ENCODE results near the gene PRR19.

PRR19 gene

GRCh38 chr19:42285988-42286348, 16.0 kb upstream of the PRR19 start:
- Histone ChIP-seq H3K9ac (ENCODE audit: insufficient read length, low read depth) (peak overlapping the region; percentile 32), H3K4me3 (ENCODE audit: insufficient read length, low read depth) (no peak overlapping the region), H3K4me1 (ENCODE audit: insufficient read depth, insufficient read length) (peaks cover 31% of the 10 kb centered on the region), H3K9me3 (ENCODE audit: insufficient read depth, low read length) (no peaks in the 10 kb centered on the region), H3K27me3 (ENCODE audit: insufficient read depth, insufficient read length) (no peaks in the 10 kb centered on the region), H3K36me3 (ENCODE audit: insufficient read depth, insufficient read length, low read length) (peaks cover 53% of the 10 kb centered on the region)
- no peak for TF ChIP-seq SUZ12 (IDR thresholded peaks at IDR 0.05; ENCODE audit: extremely low read depth, insufficient read depth, insufficient read length)
- no peak for TF ChIP-seq YY1 (IDR thresholded peaks at IDR 0.05; ENCODE audit: insufficient read depth, insufficient read length)
- TF ChIP-seq ZNF274 (IDR thresholded peaks at IDR 0.05; ENCODE audit: low read depth, low read length): no peak
- DNase-seq (ENCODE audit: low read depth, low spot score): no peak

GRCh38 chr19:42286349-42287016, 15.4 kb upstream of the PRR19 start:
- H3K9ac ChIP-seq (ENCODE audit: insufficient read length, low read depth): peak overlapping the region; percentile 32
- H3K27me3 ChIP-seq (ENCODE audit: insufficient read depth, insufficient read length): no peaks in the 10 kb centered on the region
- peaks cover 58% of the 10 kb centered on the region for H3K36me3 ChIP-seq (ENCODE audit: insufficient read depth, insufficient read length, low read length)
- no peak overlapping the region for H3K4me3 ChIP-seq (ENCODE audit: insufficient read length, low read depth)
- no peaks in the 10 kb centered on the region for H3K9me3 ChIP-seq (ENCODE audit: insufficient read depth, low read length)
- TF ChIP-seq SUZ12 (IDR thresholded peaks at IDR 0.05; ENCODE audit: extremely low read depth, insufficient read depth, insufficient read length): no peak
- TF ChIP-seq YY1 (IDR thresholded peaks at IDR 0.05; ENCODE audit: insufficient read depth, insufficient read length): no peak
- TF ChIP-seq ZNF274 (IDR thresholded peaks at IDR 0.05; ENCODE audit: low read depth, low read length): no peak
- no peak for DNase-seq (ENCODE audit: low read depth, low spot score)
- peaks cover 33% of the 10 kb centered on the region for H3K4me1 ChIP-seq (ENCODE audit: insufficient read depth, insufficient read length)

- DNase-seq (ENCODE audit: low read depth, low spot score): no peak
- Histone ChIP-seq H3K4me1 (ENCODE audit: insufficient read depth, insufficient read length) (peaks cover 32% of the 10 kb centered on the region), H3K9ac (ENCODE audit: insufficient read length, low read depth) (peak overlapping the region; percentile 21), H3K27me3 (ENCODE audit: insufficient read depth, insufficient read length) (no peaks in the 10 kb centered on the region), H3K36me3 (ENCODE audit: insufficient read depth, insufficient read length, low read length) (peaks cover 65% of the 10 kb centered on the region), H3K4me3 (ENCODE audit: insufficient read length, low read depth) (no peak overlapping the region), H3K9me3 (ENCODE audit: insufficient read depth, low read length) (no peaks in the 10 kb centered on the region)
- TF ChIP-seq YY1 (IDR thresholded peaks at IDR 0.05; ENCODE audit: insufficient read depth, insufficient read length) (no peak), ZNF274 (IDR thresholded peaks at IDR 0.05; ENCODE audit: low read depth, low read length) (no peak), SUZ12 (IDR thresholded peaks at IDR 0.05; ENCODE audit: extremely low read depth, insufficient read depth, insufficient read length) (no peak)
Observed at GRCh38 chr19:42287017-42287826, 14.7 kb upstream of the PRR19 start.

- Histone ChIP-seq H3K27me3 (ENCODE audit: insufficient read depth, insufficient read length) (no peaks in the 10 kb centered on the region), H3K9me3 (ENCODE audit: insufficient read depth, low read length) (no peaks in the 10 kb centered on the region), H3K9ac (ENCODE audit: insufficient read length, low read depth) (no peak overlapping the region), H3K4me1 (ENCODE audit: insufficient read depth, insufficient read length) (peaks cover 29% of the 10 kb centered on the region), H3K4me3 (ENCODE audit: insufficient read length, low read depth) (no peak overlapping the region), H3K36me3 (ENCODE audit: insufficient read depth, insufficient read length, low read length) (peaks cover 71% of the 10 kb centered on the region)
- no peak for DNase-seq (ENCODE audit: low read depth, low spot score)
- TF ChIP-seq ZNF274 (IDR thresholded peaks at IDR 0.05; ENCODE audit: low read depth, low read length): no peak
- no peak for TF ChIP-seq YY1 (IDR thresholded peaks at IDR 0.05; ENCODE audit: insufficient read depth, insufficient read length)
- TF ChIP-seq SUZ12 (IDR thresholded peaks at IDR 0.05; ENCODE audit: extremely low read depth, insufficient read depth, insufficient read length): no peak
Observed at GRCh38 chr19:42287827-42288107, 14.2 kb upstream of the PRR19 start.

- no peak for TF ChIP-seq ZNF274 (IDR thresholded peaks at IDR 0.05; ENCODE audit: low read depth, low read length)
- peaks cover 77% of the 10 kb centered on the region for H3K36me3 ChIP-seq (ENCODE audit: insufficient read depth, insufficient read length, low read length)
- DNase-seq (ENCODE audit: low read depth, low spot score): no peak
Observed at GRCh38 chr19:42288387-42288786, 13.5 kb upstream of the PRR19 start.

GRCh38 chr19:42288881-42289555, 12.9 kb upstream of the PRR19 start:
- no peaks in the 10 kb centered on the region for H3K27me3 ChIP-seq (ENCODE audit: insufficient read depth, insufficient read length)
- TF ChIP-seq ZNF274 (IDR thresholded peaks at IDR 0.05; ENCODE audit: low read depth, low read length) (no peak), SUZ12 (IDR thresholded peaks at IDR 0.05; ENCODE audit: extremely low read depth, insufficient read depth, insufficient read length) (no peak), YY1 (IDR thresholded peaks at IDR 0.05; ENCODE audit: insufficient read depth, insufficient read length) (no peak)
- DNase-seq (ENCODE audit: low read depth, low spot score): no peak
- H3K4me1 ChIP-seq (ENCODE audit: insufficient read depth, insufficient read length): peaks cover 22% of the 10 kb centered on the region
- H3K36me3 ChIP-seq (ENCODE audit: insufficient read depth, insufficient read length, low read length): peaks cover 83% of the 10 kb centered on the region
- no peak overlapping the region for H3K9ac ChIP-seq (ENCODE audit: insufficient read length, low read depth)
- no peak overlapping the region for H3K4me3 ChIP-seq (ENCODE audit: insufficient read length, low read depth)
- H3K9me3 ChIP-seq (ENCODE audit: insufficient read depth, low read length): no peaks in the 10 kb centered on the region

More at GRCh38 chr19:42288387-42288786, 13.5 kb upstream of the PRR19 start:
- H3K4me1 ChIP-seq (ENCODE audit: insufficient read depth, insufficient read length): peaks cover 23% of the 10 kb centered on the region
- no peaks in the 10 kb centered on the region for H3K9me3 ChIP-seq (ENCODE audit: insufficient read depth, low read length)
- no peaks in the 10 kb centered on the region for H3K27me3 ChIP-seq (ENCODE audit: insufficient read depth, insufficient read length)
- no peak overlapping the region for H3K4me3 ChIP-seq (ENCODE audit: insufficient read length, low read depth)
- H3K9ac ChIP-seq (ENCODE audit: insufficient read length, low read depth): no peak overlapping the region

- H3K9ac ChIP-seq (ENCODE audit: insufficient read length, low read depth): peak overlapping the region; percentile 1
- no peak for DNase-seq (ENCODE audit: low read depth, low spot score)
- no peaks in the 10 kb centered on the region for H3K9me3 ChIP-seq (ENCODE audit: insufficient read depth, low read length)
- H3K36me3 ChIP-seq (ENCODE audit: insufficient read depth, insufficient read length, low read length): peaks cover 89% of the 10 kb centered on the region
- H3K4me1 ChIP-seq (ENCODE audit: insufficient read depth, insufficient read length): peaks cover 22% of the 10 kb centered on the region
- TF ChIP-seq SUZ12 (IDR thresholded peaks at IDR 0.05; ENCODE audit: extremely low read depth, insufficient read depth, insufficient read length) (no peak), ZNF274 (IDR thresholded peaks at IDR 0.05; ENCODE audit: low read depth, low read length) (no peak), YY1 (IDR thresholded peaks at IDR 0.05; ENCODE audit: insufficient read depth, insufficient read length) (no peak)
- H3K27me3 ChIP-seq (ENCODE audit: insufficient read depth, insufficient read length): no peaks in the 10 kb centered on the region
- H3K4me3 ChIP-seq (ENCODE audit: insufficient read length, low read depth): no peak overlapping the region
Observed at GRCh38 chr19:42289556-42290041, 12.3 kb upstream of the PRR19 start.
